Stimulated activated naive CD8-positive, alpha-beta T cell treated with anti-CD3 and anti-CD28 coated beads, Interleukin-15, amount 100 ng/mL, for 72 hours (primary cell): ENCODE measurements around the gene FASN.
A peak's percentile ranks its signal among the peaks of the same experiment; 100 is the strongest.

Experiments used
- ATAC-seq: fragments of 150-1000 bp; cut with Tn5 transposase; 2 replicates; pipeline ENCODE4 v1.10.0; 2021; ENCODE audit warnings: mild to moderate bottlenecking, moderate library complexity
- DNase-seq, 2 donors: peaks; one replicate each; pipeline ENCODE4 v3.0.0; 2021 to 2022
- H3K27ac Mint-ChIP-seq, 2 donors: one replicate each; pipeline ENCODE4 v1.8.0; 2022; ENCODE audit warnings: mild to moderate bottlenecking in 2 of 2, mixed read lengths in 2 of 2, moderate library complexity in 2 of 2
- H3K27me3 Mint-ChIP-seq: one replicate; pipeline ENCODE4 v1.8.0; 2022; ENCODE audit warnings: mixed read lengths
- H3K4me1 Mint-ChIP-seq: one replicate; pipeline ENCODE4 v1.8.0; 2022; ENCODE audit warnings: mild to moderate bottlenecking, mixed read lengths
- H3K4me3 Mint-ChIP-seq, 2 donors: one replicate each; pipeline ENCODE4 v1.8.0; 2022; ENCODE audit warnings: mild to moderate bottlenecking in 2 of 2, mixed read lengths in 2 of 2, moderate library complexity in 1 of 2
- H3K9me3 Mint-ChIP-seq, 2 donors: one replicate each; pipeline ENCODE4 v1.8.0; 2022; ENCODE audit warnings: mixed read lengths in 2 of 2

Gene FASN

GRCh38 chr17:82031303-82031884, 66.6 kb downstream of the FASN start, which contains the start of gene RAC3:
Gene RAC3 (plus strand): TSS chr17:82031678. CDS start chr17:82031762, 84 bp downstream.
- DNase-seq: no peak

GRCh38 chr17:82030470-82031302, 67.3 kb downstream of the FASN start:
- ATAC-seq (peak; percentile 75), DNase-seq (peak; percentile 88)
- H3K4me1 Mint-ChIP-seq: peaks cover 28% of the 10 kb centered on the region
- H3K27ac Mint-ChIP-seq: peak overlapping the region in 1 of 2 donors; percentile 25
- H3K27me3 Mint-ChIP-seq: no peaks in the 10 kb centered on the region
- H3K4me3 Mint-ChIP-seq: peak overlapping the region; percentile 92 to 97
- H3K9me3 Mint-ChIP-seq: no peaks in the 10 kb centered on the region

More at GRCh38 chr17:82031303-82031884, 66.6 kb downstream of the FASN start, which contains the start of gene RAC3:
- ATAC-seq: peak; percentile 36
- Mint-ChIP-seq H3K27ac (peak within 1 kb of the TSS in 1 of 2 donors; percentile 25), H3K4me3 (peak within 1 kb of the TSS; percentile 92 to 97), H3K4me1 (peaks cover 35% of the 10 kb centered on the region), H3K27me3 (no peaks in the 10 kb centered on the region), H3K9me3 (no peaks in the 10 kb centered on the region)

DNA sequence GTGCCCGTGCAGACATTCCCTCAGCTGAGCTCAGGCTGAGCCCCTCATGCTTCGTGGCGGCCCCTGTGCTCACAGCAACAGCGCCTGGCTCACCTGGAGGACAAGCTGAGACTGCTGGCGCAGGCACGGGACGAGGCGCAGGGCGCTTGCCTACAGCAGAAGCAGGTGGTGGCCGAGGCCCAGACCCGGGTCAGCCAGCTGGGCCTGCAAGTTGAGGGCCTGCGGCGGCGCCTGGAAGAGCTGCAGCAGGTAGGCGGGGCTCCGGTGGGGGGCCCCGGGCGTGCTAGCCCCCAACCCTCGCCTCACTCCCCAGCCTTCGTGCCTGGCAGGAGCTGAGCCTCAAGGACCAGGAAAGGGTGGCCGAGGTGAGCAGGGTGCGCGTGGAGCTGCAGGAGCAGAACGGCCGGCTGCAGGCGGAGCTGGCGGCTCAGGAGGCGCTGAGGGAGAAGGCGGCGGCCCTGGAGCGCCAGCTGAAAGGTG, 68.0 kb downstream of the FASN start:
- peak overlapping the region in 1 of 2 donors; percentile 97 for H3K4me3 Mint-ChIP-seq
- peak; percentile 2 for ATAC-seq
- no peak overlapping the region for H3K27ac Mint-ChIP-seq
- peaks cover 24% of the 10 kb centered on the region for H3K4me1 Mint-ChIP-seq
- H3K27me3 Mint-ChIP-seq: no peaks in the 10 kb centered on the region
- DNase-seq: no peak
- no peaks in the 10 kb centered on the region for H3K9me3 Mint-ChIP-seq

GRCh38 chr17:82029391-82029790, 68.6 kb downstream of the FASN start:
- H3K27ac Mint-ChIP-seq: no peak overlapping the region
- H3K4me3 Mint-ChIP-seq: peak overlapping the region; percentile 16 to 56
- ATAC-seq (no peak), DNase-seq (no peak)
- no peaks in the 10 kb centered on the region for H3K27me3 Mint-ChIP-seq
- H3K9me3 Mint-ChIP-seq: no peaks in the 10 kb centered on the region
- peaks cover 27% of the 10 kb centered on the region for H3K4me1 Mint-ChIP-seq

- ATAC-seq: no peak
- Mint-ChIP-seq H3K27me3 (no peaks in the 10 kb centered on the region), H3K4me1 (peaks cover 31% of the 10 kb centered on the region), H3K27ac (no peak overlapping the region), H3K4me3 (no peak overlapping the region), H3K9me3 (no peaks in the 10 kb centered on the region)
- DNase-seq: no peak
Measured at GRCh38 chr17:82028966-82029365, 69.1 kb downstream of the FASN start.
